VCaP (cell line): ENCODE results near the gene WNT10A.

Experiments used
- H3K27ac ChIP-seq: fragments of 450-650 bp; 2 replicates; pipeline ENCODE4 v1.5.1; 2017
- TF ChIP-seq, protein P1 (sequence below): fragments of 450-650 bp; conservative IDR thresholded peaks from 2 replicates; pipeline ENCODE4 v1.5.1; 2017; ENCODE audit warnings: mild to moderate bottlenecking, moderate library complexity

The WNT10A gene

DNA sequence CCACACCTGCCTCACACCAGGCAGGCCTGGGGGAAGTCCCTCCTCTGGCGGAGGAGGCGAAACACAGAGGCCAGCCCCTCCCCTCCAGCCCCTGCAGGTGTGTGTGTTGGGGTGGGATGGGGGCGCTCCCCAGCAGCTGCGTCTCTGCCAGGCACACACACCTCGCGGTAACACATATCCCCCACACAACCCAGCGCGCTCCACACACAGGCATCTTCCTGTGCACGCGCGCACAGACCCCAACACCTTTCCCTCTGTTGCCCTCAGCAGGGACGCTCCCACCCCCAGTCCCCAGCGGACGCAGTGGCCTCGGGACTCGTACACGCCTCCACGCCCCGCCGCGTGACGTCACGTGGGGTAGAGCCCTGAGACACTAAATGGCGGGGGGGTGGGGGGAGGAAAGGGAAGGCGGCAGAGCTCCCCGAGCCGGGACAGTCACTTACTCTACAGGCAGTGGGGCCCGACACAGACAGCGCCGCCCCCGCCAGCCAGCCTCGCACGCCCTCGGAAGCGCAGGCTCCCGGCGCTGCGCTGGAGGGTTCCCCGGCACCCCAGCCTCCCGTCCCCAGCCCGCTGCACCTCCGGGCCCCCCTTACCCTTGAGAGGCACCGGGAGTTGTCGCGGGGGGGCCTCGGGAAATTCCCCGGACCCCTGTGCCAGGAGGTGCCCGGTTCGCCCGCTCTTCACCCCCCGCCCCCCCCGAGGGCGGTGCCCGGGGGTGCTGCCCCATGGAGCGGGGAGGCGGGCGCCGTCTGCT, at the start of gene WNT10A:
WNT10A (plus strand) TSS at position 751 of the 757 bp plus-strand sequence. CDS start 144 bp downstream, outside the sequence.
- TF ChIP-seq, protein P1, sequence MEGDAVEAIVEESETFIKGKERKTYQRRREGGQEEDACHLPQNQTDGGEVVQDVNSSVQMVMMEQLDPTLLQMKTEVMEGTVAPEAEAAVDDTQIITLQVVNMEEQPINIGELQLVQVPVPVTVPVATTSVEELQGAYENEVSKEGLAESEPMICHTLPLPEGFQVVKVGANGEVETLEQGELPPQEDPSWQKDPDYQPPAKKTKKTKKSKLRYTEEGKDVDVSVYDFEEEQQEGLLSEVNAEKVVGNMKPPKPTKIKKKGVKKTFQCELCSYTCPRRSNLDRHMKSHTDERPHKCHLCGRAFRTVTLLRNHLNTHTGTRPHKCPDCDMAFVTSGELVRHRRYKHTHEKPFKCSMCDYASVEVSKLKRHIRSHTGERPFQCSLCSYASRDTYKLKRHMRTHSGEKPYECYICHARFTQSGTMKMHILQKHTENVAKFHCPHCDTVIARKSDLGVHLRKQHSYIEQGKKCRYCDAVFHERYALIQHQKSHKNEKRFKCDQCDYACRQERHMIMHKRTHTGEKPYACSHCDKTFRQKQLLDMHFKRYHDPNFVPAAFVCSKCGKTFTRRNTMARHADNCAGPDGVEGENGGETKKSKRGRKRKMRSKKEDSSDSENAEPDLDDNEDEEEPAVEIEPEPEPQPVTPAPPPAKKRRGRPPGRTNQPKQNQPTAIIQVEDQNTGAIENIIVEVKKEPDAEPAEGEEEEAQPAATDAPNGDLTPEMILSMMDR: no peak
- peak within 1 kb of the TSS; percentile 29; the same call in 1 of the 2 replicates for H3K27ac ChIP-seq

DNA sequence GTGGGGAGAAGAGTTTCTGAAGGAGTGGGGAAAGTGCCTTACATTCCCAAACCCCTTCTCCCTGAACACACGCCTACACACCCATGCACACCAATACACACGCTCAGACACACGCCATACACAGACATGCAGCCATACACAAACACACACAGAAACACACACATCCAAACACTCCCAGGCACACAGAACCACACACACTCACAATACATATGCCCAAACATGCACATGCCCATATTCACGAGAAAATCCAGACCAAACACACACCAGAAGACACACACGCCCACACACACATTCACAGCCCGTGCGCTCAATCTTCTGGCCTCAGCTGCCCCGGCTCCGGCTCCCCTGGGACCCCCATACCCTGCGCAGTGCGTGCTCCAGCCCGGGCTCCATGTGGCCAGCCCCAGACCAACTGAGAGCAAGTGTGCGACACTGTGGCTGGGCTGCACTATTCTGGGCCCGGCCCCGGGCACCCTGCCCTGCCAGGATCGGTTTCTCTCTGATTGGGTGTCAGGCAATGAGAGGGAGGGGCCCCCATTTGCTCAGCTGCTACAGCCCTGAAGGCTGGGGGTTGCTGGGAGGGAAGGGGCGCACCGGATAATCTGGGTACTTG, 49.2 kb upstream of the WNT10A start, which contains the start of gene PRKAG3:
PRKAG3 (minus strand) TSS at position 426 of the 613 bp plus-strand sequence.
- TF ChIP-seq, protein P1: no peak
- H3K27ac ChIP-seq: no peak within 1 kb of the TSS

DNA sequence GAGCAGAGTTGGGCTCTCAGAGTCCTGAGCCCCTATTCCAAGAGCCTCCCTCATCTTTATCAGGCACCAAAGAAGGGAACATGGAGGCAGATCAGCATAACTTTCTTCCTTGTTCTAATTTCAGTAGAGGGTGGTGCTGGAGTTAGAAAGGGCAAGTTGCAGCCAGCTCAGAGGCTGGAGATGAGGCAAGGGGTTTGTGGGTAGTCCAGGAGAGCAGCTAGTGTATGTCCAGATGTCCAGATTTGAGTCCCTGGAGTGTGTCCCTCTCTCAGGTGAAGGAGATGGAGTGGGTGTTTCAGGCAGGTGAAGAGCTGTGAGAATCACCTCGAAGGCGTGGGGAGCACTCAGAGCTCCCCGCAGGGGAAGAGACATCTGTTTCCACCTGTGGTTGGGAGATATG, 48.6 kb upstream of the WNT10A start:
- TF ChIP-seq, protein P1: no peak
- no peak overlapping the region for H3K27ac ChIP-seq

DNA sequence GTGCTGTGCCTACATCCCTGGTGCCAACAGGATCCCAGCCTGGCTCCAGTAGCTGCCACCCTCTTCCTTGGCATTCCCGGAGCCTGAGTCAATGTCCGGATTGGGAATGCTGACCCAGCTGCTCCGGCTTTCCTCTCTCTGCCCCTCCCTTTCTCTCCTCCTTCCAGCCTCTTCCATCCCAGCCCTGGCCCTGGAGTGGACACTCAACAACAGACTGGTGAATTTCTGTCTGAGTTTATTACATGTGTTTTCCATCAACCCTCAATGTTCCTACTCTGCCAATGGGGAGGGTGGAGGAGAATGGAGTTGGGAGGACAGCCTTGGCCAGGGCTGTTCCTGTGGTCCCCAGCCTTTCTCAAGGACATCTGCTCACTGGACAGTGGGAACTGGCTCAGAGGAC, 48.1 kb upstream of the WNT10A start:
- no peak overlapping the region for H3K27ac ChIP-seq
- TF ChIP-seq, protein P1: no peak

DNA sequence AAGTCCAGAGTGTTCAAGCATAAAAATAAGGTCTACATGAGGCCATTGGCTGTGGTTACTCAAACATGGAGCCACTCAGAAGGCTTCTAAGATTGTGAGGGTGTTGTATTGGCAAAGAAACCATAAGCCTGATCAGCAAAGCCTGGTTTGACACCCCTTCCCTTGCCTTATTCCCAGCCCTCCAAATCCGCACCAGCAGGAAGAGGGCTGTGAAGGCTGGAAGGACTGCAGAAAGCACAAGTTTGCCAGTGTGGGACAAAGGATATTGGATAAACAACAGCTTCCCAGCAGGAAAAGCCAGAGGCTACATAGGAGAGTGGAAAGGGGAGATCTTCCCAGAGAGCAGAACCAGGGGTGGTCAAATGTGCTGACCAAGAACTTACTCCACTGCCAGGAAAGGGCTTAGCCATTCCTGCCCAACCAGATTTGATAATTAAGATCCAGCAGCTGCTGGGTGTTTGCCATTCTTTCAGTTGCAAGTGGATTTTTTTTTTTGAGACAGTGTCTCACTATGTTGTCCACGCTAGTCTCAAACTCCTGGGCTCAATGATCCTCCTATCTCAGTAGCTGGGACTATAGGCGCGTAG, 47.5 kb upstream of the WNT10A start:
- TF ChIP-seq, protein P1: no peak
- no peak overlapping the region for H3K27ac ChIP-seq

DNA sequence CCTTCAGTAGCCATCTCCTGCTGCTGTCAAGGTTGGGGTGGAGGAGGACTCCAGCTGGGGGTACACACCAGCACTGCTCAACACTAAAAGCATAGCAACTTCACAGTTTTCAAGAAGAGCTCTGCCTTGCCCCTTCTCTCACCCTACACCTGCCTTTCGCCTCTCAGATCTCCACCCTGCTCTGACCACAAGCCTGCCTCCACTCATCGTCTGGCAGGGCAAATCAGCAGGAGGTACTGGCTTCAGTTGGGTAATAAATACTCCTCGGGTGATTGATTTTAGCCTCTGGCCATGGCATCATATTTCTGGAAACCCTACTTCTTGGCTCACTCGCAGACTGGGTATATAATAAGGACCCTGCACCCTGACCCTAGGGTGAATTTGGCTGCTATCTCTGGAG, 46.0 kb upstream of the WNT10A start:
- no peak overlapping the region for H3K27ac ChIP-seq
- TF ChIP-seq, protein P1: no peak

DNA sequence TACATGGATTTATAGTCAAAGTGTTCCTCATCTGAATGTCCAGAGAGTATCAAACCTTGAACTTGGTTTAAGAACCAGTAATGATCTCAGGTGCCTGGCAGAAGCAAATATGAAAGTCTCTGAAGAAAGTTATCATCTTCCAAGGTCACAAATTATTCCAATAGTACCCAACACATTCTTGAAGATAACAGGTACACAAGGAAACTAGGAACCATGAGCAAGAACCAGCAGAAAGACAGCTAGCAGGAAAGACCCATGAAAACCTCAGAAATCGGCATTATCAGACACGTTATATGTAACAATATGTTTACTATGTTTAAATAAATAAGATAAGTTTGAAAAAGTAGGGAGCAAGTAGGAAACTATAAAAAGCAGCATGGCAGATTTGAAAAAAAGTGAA, 43.2 kb upstream of the WNT10A start:
- H3K27ac ChIP-seq: no peak overlapping the region
- TF ChIP-seq, protein P1: no peak
